Fibroblast of gingiva (primary cell): ENCODE measurements around the gene H6PD.

Experiments
- DNase-seq: peaks from one replicate; pipeline ENCODE4 v3.0.0-alpha.2; 2011; ENCODE audit warnings: low read depth

H6PD gene

GRCh38 chr1:9299571-9300541 lies 65.3 kb downstream of the H6PD start:
- peak; percentile 63 for DNase-seq

DNA sequence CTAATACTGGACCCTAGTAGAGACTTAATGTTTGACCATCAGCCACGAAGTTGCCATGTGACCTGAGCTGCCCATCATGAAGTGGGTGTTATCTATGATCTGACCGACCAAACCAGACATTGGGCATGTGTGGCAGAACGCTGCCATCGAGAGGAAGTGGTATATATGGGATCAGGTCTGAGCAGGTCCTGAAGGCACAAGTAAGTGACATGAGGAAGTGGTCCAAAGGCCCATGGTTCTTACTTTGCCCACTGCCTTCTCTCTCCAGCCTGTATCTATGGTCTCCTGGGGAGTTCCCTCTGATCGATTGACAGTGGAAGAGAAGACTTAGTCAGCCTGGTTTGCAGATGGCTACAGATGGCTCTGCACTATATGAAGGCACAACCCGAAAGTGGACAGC lies 66.0 kb downstream of the H6PD start:
- no peak for DNase-seq

GRCh38 chr1:9302745-9303524 lies 68.4 kb downstream of the H6PD start:
- DNase-seq: peak; percentile 86

GRCh38 chr1:9303916-9304315 lies 69.3 kb downstream of the H6PD start:
- DNase-seq: no peak

- DNase-seq: no peak
Measured at GRCh38 chr1:9305216-9305615, 70.6 kb downstream of the H6PD start.

DNA sequence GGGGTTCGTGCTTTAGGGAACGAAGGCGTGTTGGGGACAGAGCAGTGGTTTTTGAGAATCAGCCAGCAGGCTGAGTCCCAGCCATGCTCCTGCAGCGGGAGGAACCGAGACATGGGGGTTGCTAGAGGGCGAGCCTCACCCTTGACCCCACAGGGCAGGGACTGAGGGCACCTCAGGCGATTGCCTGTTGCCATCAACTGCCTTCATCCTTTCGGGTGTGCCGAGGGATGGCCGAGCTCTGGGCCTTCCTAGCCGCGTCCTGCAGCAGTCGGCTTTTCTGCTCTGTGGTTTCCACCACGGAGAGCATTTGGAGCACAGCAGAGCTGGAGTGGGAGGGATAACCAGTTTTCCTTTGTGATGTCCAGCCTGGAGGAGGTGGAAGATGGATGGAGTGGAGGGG lies 71.4 kb downstream of the H6PD start:
- no peak for DNase-seq

- DNase-seq: no peak
Measured at GRCh38 chr1:9307303-9307702, 72.7 kb downstream of the H6PD start.

GRCh38 chr1:9308236-9308785 lies 73.7 kb downstream of the H6PD start:
- no peak for DNase-seq

- DNase-seq: no peak
Measured at GRCh38 chr1:9309080-9309479, 74.5 kb downstream of the H6PD start.

DNA sequence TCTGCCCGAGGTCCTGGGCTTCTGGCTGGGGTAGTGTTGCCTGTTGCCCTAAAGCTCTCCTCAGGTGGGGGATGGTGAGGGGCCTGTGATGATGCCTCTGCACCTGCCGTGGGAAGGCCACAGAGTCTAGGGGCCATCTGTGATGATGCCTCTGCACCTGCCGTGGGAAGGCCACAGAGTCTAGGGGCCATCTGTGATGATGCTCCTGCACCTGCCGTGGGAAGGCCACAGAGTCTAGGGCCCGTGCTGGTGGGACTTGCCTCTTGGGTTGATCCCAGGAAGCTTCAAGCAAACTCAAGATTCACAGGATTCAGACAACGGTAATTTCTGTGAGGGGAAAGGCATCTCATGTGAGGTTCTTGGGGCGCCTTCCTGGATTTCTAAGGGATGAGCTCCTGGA lies 75.4 kb downstream of the H6PD start:
- no peak for DNase-seq

- no peak for DNase-seq
Measured at GRCh38 chr1:9311029-9311428, 76.5 kb downstream of the H6PD start.

GRCh38 chr1:9311479-9311878 lies 76.9 kb downstream of the H6PD start:
- DNase-seq: no peak

- no peak for DNase-seq
Measured at GRCh38 chr1:9312168-9312720, 77.7 kb downstream of the H6PD start.

GRCh38 chr1:9313576-9313975 lies 79.0 kb downstream of the H6PD start:
- no peak for DNase-seq

DNA sequence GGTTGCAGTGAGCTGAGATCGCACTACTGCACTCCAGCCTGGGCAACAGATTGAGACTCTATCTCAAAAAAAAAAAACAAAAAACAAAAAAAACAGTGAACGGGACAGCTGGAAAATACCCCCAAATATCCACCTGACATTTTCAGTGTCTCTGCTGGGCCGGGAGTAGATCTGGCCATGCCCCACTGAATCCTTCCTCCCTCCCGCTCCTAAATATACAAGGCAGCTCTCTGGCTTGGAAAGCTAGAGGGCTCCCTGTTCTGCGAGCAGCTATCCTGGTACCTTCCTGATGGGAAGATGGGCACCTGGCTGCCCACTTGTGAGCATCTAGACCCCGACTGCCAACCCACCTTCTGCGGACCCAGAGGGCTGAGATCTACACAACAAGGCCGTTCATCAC lies 79.5 kb downstream of the H6PD start:
- DNase-seq: no peak

- no peak for DNase-seq
Measured at GRCh38 chr1:9314711-9315379, 80.3 kb downstream of the H6PD start.

DNA sequence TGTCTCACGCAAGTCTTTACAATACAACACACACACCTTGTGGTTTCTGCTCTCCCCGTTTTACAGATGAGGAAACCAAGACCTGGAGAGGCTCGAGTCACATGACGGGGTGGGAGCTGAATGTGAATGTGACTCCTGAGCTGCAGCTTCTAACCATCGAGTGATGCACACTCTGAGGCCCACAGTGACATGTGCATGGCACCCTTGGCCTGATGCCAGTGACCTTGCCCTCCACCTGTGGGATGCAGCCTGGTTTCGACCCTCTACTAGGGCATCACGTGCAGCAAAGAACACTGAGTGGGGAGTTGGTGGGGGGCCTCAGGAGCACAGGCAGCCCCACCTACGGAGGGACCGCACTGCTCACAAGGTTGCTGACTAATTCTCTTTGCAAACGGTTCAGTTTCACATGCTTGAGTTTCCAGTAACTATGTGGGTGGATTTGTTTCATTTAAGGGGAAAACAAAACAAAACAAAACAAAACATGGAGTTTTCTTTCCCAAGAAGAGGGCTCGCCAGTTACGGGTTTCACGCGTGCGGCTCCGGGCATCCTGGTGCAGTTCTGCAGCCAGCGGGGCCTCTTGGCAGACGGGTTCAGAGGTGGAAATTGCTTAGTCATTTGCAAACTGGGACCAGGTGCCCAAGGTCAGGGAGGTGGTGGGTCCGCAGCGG lies 81.0 kb downstream of the H6PD start:
- DNase-seq: peak; percentile 84

DNA sequence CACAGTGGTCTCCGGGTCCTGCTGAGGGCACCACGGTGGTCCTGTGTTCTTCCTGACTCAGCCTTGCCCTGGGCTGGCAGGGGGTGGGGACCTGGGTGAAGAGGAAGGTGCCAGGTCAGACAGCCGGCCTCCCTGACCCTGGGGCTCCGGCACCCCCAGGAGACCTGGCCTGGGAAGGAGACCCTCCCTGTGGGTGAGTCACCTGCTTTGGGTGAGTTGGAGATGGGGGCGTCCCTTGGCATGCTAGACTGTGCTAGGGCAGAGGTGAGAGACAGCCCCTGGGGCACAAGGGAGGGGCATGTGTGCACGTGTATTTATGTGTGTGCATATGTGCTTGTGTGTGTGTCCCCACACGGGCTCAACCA lies 81.5 kb downstream of the H6PD start:
- no peak for DNase-seq

- DNase-seq: no peak
Measured at GRCh38 chr1:9316512-9316911, 81.9 kb downstream of the H6PD start.

DNA sequence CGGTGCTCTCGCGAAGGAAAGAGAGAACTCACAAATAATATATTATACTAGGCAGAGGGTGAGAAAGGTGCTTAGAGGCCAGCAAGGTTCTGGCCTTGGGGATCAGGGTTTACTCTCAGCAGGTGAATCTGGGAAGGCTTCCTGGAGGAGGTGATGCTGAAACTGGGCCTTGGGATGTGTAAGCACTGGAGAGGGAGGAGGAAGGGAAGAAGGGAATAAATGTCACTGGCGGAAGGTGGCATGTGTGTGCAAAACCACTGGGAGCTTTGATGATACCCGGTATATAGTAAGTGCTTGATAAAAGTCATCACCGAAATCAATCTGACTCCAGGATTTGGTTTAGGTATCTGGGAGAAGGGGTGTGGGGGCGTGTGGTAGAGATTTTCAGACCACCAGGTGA lies 82.5 kb downstream of the H6PD start:
- DNase-seq: no peak

DNA sequence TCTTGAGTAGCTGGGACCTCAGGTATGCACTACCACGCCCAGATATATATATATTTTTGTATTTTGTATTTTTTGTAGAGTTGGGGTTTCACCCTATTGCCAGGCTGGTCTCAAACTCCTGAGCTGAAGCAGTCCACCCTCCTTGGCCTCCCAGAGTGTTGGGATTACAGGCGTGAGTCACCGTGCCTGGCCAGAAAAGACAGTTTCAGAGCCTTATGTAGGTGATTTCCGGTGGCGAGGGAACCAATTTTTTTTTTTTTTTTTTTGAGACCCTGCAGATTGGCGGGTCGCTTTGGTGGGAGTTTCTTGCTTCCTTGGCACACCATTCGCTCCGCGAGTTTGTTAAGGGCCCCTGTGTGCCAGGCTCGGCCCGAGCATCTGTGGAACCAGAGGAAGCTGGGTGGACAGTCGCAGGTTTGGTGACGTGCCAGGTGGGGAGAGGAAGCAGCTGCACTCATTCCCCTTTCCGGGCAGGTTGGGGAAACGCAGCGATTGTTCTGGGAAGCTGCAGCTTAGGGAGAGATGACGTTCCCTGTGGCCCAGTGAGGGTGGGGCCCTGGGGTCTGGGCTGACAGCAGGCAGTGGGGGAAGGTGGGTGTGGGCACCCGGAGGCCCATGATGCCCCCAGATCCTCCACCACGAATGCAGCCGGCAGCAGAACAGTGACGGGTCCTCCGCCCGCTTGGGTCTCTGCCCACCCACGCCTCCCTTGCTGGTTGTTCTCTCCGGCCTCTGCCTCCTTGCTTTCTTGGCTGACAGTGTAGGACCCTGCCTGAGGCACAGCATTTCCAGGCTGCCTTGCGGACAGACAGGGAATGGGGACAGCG lies 83.2 kb downstream of the H6PD start:
- peak; percentile 42 for DNase-seq
